Measurements from ENCODE around the gene CPVL.

DNA sequence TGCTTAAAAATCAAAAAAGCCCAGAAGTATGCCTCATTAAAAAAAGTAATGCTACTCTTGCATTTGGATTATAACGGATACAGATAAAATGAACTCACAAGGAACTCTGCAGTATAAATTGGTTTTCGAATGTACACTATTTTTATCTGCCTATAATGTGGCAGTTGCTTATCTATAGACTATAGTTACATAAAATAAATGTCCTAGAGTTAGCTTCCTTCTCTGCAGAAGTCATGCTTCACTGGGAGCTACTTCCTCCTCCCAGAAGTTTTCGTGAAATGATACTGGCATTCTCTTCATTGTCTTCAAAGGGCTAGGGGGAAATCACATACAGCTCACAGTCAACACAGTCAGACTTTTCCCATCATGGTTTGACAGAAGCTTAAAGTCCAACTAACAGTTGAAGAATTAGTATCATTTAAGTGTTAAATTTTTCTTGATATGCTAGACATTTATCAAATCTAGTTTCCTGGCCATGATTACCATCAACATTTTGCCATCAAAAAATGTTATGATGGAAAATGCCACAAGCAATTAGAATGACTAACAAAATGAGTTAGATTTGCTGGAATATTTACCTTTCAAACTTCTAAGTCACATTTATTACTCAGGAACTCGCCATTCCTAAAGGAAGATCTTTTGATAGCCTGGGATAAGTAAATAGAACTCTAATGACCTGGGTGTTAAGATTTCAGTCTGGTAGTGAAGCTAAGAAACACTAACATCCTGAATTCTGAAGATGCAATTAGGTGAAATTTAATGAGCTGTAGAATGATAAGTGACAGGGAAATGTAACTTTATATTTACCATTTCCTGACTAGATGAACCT lies 100.9 kb downstream of the CPVL start:
- TF ChIP-seq, protein P1, sequence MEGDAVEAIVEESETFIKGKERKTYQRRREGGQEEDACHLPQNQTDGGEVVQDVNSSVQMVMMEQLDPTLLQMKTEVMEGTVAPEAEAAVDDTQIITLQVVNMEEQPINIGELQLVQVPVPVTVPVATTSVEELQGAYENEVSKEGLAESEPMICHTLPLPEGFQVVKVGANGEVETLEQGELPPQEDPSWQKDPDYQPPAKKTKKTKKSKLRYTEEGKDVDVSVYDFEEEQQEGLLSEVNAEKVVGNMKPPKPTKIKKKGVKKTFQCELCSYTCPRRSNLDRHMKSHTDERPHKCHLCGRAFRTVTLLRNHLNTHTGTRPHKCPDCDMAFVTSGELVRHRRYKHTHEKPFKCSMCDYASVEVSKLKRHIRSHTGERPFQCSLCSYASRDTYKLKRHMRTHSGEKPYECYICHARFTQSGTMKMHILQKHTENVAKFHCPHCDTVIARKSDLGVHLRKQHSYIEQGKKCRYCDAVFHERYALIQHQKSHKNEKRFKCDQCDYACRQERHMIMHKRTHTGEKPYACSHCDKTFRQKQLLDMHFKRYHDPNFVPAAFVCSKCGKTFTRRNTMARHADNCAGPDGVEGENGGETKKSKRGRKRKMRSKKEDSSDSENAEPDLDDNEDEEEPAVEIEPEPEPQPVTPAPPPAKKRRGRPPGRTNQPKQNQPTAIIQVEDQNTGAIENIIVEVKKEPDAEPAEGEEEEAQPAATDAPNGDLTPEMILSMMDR (conservative IDR thresholded peaks at IDR 0.05; ENCODE audit: low read length) = no peak
- TF ChIP-seq EZH2phosphoT487 (IDR thresholded peaks at IDR 0.05; ENCODE audit: borderline replicate concordance, low read depth, low read length) = no peak
